GM12873 (cell line): ENCODE measurements around the gene EIF3F.

ENCODE experiments used
- CTCF ChIP-seq: IDR thresholded peaks from 2 replicates; pipeline ENCODE4 v1.5.1; 2012; ENCODE audit warnings: low read depth, mild to moderate bottlenecking, moderate library complexity, low read length, control low read depth; ENCODE audit not compliant: insufficient read depth; ENCODE audit errors: missing control alignments

Gene EIF3F

DNA sequence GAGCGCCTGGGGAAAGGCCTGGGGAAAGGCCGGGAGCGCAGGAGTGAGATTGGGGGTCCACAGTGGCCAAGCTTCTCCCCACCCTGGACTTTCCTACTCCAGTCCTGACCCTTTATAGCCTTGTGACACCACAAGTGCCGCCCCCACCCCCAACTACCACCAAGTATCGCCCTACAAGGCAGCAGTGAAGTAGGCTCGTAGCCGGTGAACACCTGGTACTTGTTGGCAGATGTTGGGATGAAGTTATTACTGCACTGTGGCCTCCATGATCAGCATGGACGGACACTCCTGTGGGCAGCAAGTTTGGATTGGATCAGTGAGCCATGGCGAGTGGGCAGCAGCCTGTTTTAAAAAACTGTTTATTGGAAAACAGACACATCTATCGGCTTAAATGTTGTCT lies 45.0 kb downstream of the EIF3F start:
- no peak for TF ChIP-seq CTCF

GRCh38 chr11:8032576-8033304 lies 45.6 kb downstream of the EIF3F start:
- no peak for TF ChIP-seq CTCF

DNA sequence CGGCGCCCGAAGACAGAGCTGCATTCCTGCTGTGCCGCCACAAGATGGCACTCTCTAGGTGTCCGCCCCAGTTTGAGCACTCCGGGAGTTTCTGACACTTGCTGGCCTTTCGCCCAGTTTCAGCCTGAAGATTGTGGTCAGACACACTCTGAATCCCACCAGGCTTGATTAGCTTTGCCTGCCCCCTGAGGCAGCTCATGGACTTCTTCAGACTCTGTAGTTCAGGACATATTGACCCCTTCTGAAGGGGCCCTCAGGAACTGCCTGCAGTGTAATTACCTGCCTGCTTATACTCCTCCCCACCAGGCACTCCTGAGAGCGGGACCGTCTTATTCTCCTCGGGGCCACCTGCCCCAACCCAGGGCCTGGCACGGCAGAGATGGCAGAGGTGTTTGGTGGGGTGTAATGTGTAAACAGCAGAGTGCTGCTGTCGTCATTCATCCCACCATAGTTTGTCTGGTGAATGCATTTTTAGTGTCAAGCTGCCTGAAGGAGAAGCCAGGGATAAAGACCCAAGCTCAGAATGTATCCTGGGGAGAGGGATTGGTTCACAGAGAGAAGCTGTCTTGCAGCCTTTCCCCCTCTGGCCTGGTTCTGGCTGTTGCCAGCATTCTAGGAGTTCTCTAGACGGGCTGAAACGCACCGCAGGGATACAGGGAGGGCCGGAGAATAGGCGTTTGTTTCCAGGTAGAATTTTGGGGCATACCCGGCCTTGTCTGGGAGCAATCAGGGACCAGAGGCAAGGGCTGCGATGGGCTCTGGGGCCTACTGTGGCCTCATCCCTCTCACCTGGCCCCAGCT lies 46.4 kb downstream of the EIF3F start:
- TF ChIP-seq CTCF: peak; percentile 93

DNA sequence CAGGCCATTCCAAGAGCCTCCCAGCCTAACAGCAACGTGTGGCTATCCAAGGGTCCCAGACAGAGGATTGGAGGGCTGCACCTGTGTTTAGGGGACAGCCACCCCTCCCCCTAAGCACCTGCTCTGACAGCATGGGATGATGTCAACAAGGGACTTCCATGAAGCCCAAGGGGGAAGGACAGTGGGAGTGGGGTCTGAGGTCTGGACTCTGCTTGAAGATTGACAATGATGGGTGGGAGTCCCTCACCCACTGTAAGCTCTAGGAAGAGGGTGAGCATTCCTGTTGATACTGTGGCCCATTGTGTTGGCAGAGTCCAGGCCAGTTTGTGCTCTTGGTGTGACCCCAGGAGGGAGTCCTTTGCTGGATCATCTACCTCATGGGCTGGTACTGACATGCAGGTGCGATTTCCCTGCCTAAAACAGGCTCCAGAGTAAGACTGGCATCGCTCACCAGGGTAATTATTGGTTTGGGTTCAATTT lies 47.0 kb downstream of the EIF3F start:
- TF ChIP-seq CTCF: no peak

DNA sequence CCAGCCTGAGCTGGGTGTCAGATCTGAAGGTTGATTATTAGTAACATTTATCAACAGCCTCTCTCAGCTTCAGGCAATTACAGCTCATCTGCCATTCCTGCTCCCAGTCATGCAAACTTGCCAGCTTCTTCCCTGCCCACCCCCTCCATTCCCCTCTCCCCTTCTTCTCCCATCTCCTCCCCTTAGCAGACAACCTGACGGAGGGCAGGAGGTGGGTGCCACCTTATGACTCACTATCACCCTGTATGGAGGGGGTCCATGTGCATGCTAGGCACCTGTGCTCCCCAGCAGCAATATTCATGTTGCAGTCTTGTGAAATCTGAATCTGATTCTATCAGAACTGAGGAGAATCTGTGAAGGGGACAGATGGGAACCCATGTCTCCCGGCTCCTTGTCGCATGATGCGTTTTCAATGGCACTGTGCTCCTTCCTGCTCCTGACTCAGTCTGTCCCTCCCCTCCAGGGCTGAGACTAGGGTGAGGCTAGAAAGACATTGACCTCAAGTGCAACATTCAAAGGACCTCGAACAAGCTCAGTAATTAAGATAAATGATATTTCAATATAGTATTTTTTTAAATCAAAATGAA lies 47.6 kb downstream of the EIF3F start:
- no peak for TF ChIP-seq CTCF

- no peak for TF ChIP-seq CTCF
These were observed 48.2 kb downstream of the EIF3F start for GRCh38 chr11:8035200-8035855.
